NOMO-1 (cell line): ENCODE results near the gene IGF2BP1.
"Not testable (repeated sequence)": the region's sequence is repeated elsewhere in the genome, so short reads cannot be mapped to it uniquely, and the experiment has no call there.

Experiments
- DNase-seq, 2 experiments: peaks; one replicate each; lab custom pipeline; 2025; ENCODE audit not compliant: unreplicated experiment in 2 of 2; lab: John Stamatoyannopoulos, UW

IGF2BP1 gene

DNA sequence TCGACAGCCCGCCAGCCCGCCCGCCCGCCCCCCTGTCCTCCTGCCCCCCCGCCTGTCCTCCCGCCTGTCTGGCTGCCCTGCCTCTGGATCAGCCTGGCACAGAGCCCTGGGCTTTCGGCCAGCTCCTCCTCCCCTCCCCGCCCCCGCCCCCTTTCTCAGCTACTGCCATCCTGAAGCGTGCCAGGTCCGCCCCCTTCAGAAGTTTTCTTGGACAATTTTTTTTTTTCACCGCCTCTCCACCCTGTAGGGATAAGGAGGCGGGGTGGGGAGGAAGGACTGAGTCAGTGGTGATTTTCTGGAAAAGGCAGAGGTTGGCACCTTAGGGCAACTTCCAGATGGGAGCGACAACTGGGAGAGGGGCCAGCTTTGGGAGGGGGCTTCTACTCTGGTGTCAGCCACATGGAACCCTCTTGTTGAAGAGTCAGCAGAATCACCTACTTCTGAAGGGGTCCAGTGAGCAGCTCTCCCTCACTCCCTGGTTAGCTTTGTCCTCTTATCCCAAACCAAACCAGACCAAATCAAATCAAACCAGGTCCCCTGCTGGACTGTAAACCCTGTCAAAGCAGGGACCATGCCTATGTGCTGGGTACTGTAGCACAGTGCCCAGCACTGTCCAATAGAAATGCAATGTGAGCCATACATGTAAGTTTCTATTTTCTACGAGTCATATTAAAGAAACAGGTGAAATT is 19.7 kb downstream of the IGF2BP1 start:
- no peak for DNase-seq

DNA sequence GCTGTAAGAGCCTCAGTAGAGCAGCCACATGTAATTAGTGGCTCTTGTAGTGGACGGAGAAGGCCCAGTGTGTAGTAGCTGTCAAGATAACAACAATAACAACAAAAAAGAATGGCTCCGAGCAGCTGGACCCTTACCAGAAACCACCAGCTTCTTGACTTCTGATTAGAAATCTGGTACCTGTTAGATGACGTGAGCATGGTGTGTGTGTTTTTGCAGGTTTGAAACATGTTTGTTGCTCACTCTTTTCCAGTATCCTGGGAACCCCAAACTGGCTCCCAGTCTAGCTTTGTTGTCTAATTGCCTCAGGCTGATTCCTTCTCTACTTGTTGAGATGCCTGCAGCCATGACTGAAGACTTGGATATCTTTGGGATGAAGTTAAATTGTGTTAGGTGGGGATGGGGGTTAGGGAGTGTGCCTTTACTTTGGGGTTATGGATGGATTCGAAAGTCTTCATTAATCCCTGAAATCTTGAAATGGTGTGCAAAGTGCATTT is 21.0 kb downstream of the IGF2BP1 start:
- DNase-seq: no peak

DNA sequence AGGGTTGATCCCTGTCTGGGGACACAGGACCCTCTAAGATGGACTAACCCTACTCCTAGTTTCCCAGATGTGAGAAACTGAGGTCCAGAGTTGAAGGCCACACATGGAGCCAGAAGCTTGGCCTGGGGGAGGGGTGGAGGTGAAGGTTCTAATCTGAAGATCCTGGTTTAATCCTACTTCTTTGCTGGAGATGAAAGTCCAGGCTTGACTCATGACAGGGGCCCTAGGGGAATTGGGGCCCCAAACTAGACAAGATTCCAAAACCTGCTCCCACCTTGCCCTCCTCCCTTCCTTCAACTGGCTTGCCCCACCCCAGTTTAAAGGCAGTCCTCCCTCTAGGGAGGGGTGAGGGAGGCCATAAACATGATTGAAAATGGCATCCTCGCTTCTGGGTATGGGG is 21.6 kb downstream of the IGF2BP1 start:
- DNase-seq: no peak

DNA sequence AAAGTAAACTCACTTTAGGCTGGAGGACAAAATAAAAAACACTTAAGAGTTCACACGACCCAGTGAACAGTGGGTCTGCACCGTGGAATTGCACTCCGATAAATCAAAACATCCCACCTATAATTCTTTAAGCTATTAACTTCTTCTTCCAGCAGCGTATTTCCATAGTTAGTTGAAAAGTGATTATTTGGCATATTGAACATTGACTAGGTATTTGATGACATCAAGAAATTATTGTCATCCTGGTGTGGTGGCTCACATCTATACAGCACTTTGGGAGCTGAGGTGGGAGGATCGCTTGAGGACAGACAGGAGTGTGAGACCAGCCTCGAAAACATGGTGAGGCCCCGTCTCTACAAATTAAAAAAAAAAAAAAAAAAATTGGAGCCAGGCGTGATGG is 23.4 kb downstream of the IGF2BP1 start:
- DNase-seq: no peak

DNA sequence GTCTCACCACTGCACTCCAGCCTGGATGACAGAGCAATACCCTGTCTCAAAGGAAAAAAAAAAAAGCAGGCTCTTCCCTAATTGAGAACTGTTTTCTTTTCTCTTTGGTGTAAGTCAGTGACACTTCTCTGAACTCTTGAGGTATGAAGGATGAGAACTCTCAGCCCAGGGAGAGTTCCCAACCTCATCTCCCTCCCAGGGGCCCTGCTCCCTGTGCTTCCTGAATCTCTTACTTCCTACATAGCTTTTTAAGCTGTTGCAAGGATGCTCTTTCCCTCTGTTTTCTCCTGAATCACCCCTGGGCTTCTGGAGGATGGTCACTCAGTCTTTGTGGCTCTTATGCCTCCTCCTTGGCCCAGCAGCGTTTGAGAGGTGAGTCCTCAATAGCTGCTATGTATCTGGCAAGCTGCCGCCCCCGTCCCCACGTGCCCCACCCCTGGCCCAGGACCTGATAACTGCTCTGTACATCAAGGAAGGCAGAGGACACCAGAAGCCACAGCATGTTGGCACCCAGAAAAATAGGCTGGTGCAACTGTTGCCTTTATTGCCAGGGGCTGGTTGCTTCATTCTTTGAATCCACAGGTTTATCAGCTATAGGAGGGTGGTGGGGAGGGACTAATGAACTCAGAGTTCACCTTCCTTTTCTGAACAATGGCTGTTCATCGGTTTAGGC is 24.0 kb downstream of the IGF2BP1 start:
- no peak for DNase-seq

DNA sequence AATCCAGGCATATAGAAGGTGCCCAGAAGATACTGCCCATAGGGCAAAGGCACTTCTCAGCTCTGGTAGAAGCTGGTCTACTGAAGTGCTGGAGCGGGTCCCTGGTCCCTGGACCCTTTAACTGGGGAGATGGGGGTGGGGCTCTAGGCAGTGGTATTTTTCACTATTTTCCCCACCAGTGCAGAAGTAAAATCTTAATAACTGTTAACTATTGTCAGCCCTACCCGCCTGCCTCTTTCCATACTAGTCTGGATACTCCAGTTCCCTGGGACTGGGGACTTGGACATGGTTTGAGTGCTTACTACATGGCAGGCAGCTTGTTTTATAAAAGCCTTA is 24.6 kb downstream of the IGF2BP1 start:
- no peak for DNase-seq

DNA sequence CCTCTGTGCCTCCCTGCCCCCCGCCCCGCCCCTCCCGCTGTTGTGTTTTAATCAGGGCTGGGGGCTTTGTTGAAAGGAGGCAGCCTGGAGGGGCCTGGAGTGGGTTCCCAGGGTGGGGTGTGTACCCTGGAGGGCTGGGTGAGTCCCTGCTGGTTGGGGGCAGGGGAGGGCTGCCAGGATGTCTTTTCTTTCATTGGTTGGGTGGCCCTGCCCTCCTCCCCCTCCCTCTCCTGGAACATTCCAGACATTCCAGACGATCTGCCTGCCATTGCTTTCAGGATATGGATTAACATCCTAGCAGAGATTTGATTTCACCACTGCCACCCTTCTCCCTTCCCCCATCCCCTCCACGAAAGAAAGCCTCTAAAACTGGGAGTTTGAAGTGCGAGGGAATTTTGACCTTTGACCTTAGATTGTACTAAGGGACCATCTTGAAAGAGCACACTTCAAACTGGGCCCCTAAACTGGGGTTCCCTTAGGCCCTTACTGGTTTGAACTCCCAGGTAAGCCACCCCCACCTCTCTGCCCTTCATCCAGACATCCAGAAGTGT is 25.3 kb downstream of the IGF2BP1 start:
- DNase-seq: no peak

DNA sequence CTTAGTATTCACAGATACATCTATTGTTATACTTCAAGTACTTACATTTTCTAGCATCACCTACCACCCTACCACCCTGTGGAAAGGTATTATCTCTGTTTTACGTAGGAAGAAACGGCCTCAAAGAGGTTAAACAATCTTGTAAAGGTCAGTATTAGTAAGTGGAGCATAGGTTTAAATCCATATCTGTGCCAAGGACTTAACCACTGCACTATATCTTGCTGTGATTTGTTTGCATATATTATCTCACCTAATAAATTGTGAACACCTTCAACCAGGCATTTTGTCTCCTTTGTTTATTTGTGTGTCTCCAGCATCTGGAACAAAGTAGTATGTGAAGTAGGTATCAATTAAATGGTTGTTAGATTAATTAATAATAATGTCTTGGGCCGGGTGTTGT is 27.3 kb downstream of the IGF2BP1 start:
- DNase-seq: no peak

DNA sequence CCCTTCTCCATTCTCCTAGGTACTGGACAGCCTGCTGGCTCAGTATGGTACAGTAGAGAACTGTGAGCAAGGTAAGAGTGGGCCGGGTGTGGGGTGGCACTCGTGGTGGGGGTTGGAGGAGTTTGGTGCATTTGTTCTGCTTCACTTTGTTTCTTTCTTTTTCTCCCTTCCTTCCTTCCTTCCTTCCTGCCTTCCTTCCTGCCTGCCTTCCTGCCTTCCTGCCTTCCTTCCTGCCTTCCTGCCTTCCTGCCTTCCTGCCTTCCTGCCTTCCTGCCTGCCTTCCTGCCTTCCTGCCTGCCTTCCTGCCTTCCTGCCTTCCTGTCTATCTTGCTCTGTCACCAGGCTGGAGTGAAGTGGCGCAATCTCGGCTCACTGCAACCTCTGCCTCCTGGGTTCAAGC is 29.3 kb downstream of the IGF2BP1 start:
- not testable (repeated sequence) for DNase-seq

DNA sequence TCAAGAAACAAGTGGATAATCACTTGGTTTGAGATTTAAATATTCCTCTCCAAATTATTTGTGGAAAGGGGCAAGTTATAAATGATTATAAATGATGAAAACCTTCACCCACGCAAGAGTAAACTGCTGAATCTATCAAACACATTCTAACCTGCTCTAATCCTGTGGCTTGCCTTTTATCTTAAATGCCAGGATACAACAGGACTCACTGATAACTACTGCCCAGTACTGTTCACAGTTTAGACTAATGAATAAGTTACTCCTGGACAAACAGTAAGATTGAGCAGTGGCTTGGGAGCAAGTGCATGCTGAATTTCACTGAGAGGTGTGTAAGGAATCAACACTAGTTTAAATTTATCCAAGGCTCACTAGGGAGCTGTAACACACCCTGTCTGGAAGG is 31.1 kb downstream of the IGF2BP1 start:
- no peak for DNase-seq

DNA sequence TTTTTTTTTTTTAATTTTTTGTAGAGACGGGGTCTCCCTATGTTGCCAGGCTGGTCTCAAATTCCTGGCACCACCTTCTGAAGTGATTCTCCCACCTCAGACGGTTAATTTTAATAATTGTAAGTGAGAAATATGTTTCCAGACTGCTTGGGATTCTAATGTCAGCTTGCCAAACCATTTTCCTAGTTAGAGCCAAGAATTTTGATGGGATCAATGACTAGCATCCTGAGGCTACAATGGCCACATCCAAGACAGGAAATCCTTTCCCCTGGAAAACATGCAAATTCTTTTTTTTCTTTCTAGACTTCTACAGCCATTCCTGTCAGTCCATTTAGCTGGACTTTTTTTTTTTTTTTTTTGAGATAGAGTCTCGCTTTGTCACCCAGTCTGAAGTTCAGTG is 32.6 kb downstream of the IGF2BP1 start:
- DNase-seq: no peak

DNA sequence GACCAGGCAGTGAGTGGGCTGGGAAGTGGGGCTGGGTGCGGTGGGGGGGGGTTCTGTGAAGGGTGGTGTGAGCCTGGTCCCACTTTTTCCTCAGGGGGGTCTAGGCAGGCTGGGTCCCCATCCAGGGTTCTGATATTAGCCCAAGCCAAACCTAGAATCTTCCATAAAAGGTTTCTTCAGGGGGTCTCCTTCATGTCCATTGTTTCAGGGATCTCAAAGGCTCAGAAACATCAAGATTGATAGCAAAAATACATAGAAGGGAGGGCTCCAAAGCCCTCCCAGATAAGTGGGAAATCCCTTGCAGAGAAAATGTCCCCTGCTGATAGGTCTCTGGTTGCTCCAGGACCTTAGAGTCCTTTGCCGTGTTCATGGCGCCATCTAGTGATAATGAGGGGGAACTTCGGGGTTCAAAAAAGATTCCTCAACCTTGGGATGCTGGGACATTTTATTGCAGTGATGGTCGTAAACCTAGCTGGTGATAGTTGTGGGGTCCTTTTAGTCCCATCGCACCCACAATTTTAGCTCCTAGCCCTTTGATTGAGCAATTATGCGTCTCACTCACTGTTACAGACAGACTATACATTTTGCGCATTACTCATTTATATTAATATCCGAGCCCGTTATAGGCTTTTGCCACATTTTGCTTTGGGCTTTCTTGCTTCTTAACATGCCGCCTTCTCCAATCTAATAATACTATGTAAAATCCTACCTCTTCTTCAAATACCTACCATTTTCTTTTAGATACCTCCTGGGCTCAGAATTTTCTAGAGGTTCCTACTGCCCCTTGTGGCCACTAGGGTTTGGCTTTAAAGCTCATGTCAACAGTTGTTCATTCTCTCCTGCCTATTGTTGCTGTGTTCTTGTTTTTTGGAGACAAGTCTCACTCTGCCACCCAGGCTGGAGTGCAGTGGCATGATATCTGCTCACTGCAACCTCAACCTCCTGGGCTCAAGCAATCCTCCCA is 35.1 kb downstream of the IGF2BP1 start:
- peak; percentile 10 to 47 for DNase-seq

DNA sequence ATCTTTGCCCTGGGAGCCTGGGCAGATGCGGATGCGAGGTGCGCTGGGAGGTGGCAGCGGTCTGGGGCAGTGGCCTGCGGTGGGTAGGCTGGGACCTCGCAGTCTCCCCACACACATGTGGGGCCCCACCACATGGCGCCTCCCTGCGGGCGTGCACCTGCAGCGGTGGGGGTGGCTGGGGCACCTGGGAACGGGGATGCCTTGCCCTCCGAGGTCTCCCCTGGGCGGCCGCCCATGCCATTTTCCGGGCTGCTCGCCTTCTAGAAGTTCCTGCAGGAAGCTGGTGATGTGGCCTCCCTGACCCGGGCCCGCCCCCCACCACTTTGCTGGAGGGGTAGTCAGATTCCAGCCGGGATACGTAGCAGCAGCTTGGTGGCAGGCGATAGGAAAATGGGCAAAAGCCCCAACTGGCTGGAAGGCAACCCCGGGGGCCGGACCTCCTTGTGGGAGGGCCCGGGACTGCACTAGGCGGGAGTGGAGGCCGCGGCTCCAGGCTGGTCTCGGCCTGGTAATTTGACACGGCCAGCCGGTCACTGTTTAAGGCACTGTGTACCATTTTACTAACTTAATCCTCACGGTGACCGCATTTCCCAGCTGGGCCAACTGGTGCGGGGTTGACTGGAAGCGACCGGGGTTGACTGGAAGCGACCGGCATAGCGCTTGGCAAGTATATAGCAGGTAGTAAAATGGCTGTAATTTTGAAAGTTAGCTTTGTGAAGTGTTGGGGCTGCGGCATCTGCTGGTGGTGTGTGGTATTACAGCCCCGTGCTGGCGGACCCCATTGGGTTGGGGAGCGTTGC is 38.5 kb downstream of the IGF2BP1 start:
- peak in 1 of 2 experiments; percentile 1 for DNase-seq

DNA sequence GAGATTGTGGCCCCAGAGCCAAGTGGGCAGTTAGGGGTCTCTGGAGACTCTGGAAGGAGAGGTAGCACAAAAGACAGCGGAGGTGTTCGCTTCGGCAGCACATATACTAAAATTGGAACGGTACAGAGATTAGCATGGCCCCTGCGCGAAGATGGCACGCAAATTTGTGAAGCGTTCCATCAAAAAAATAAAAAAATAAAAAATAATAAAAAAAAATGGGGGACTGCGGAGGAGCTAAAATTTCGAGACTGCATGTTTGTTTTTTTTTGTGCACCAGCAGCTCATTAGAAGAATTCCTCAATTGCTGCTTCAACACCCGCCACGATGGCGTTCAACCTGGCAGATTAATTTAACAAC is 39.1 kb downstream of the IGF2BP1 start:
- no peak for DNase-seq

DNA sequence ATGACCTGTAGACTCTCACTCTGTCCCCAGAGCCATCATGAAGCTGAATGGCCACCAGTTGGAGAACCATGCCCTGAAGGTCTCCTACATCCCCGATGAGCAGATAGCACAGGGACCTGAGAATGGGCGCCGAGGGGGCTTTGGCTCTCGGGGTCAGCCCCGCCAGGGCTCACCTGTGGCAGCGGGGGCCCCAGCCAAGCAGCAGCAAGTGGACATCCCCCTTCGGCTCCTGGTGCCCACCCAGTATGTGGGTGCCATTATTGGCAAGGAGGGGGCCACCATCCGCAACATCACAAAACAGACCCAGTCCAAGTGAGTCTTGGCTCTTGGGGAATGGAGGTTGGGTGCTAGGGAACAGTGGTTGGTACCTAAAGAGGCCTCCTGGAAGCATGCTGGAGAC is 41.0 kb downstream of the IGF2BP1 start:
- DNase-seq: no peak

DNA sequence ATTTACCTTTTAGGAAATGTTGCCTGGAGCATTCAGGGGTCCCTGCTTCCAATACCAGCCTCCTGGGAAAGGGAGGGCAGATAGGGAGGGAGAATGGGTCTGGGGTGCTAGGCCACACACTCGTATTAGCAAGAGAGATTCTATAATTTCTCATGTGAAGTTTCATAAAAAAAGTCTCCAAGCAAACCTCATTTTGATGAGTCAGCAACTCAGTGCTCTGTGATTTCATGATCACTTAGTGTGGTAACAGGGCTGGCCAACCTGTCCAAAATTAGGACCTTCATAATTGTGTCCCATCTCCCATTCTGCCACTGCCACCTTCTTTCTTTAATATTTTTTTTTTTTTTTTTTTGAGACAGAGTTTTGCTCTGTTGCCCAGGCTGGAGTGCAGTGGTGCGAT is 41.4 kb downstream of the IGF2BP1 start:
- no peak for DNase-seq

DNA sequence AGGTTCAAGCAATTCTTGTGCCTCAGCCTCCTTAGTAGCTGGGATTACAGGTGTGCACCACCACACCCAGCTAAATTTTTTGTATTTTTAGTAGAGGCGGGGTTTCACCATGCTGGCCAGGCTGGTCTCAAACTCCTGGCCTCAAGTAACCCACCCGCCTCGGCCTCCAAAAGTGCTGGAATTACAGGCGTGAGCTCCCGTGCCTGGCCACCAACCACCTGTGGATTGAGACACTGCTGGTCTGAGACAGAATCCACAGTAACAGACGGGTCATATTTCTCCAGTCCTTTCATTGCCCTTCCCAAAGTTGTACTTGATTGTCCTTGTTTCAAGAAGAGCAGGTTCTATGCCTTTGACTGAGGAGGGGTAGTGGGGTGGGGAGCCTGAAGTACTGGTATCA is 42.3 kb downstream of the IGF2BP1 start:
- DNase-seq: not testable (repeated sequence)

DNA sequence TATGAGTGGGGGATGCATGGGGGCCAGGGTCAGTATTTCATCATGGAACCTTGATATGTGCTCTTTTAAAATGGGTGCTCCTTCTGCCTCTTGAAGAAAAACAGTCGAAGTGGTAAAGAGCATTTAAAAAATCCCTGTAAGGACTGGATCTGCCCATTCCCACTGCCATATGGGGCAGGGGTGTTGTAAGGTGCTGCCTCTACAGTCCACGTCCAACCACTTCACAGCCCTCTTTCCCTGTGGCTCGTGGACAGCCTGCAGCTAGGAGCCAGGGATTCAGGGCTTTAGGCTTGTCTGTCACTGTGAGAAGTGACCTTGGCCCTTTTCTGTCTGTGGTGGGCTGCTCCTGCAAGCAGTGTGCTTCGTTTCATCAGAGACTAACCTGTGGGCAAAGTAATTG is 44.3 kb downstream of the IGF2BP1 start:
- DNase-seq: no peak

DNA sequence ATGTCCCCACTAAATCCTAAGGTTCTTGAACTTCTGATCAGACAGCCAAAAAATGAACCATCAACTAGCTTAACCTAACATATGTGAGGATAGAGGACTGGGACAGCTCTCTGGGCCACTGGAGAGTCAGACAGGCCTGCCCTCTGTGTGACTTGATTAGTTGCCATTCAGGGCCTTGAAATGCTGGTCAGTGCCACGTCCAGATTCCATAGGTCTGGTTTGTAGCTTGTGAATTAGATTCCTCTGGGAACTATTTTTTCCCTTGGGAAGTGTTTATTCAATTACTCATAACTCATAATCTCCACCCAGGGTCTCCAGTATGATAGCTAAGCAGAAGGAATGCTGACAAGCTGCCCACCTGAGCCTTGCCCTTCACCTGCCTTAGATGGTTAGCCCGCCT is 48.2 kb downstream of the IGF2BP1 start:
- DNase-seq: no peak

DNA sequence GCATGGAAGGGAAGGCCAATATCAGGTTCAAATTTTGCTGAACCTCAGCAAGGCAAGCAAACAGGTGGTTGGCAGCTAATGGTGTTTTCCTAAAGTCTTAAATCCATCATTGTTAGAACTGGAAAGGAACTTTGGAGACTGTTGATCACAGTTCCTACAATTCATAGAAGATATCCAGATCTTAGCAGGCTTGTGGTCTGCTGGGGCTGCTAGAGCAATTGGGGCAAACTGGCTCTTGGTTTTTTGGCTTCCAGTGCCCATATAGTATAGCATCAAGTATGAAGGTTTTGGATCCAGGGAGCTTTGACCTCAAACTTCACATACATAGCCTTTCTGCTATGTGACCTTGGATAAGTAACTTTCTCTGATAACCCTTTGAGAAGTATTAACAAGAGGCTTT is 49.7 kb downstream of the IGF2BP1 start:
- DNase-seq: no peak
